Liver (tissue), 3 donors: ENCODE results near the gene PDIA4.

Source experiments
- ATF3 ChIP-seq: IDR thresholded peaks from 2 replicates; pipeline ENCODE4 v1.6.1; 2016; ENCODE audit warnings: antibody characterized with exemption
- CTCF ChIP-seq: fragments of 150-350 bp; IDR thresholded peaks from 2 replicates; pipeline ENCODE4 v1.5.1; 2017; ENCODE audit warnings: improper control_type of control experiment, low read depth, low read length; ENCODE audit not compliant: missing input control
- EGR1 ChIP-seq, 2 donors: IDR thresholded peaks; 2 replicates each; pipeline ENCODE4 v1.6.1; 2016 to 2018; ENCODE audit warnings: antibody characterized with exemption in 2 of 2, low read depth in 2 of 2
- FOXA1 ChIP-seq: IDR thresholded peaks from 2 replicates; pipeline ENCODE4 v1.6.1; 2016; ENCODE audit warnings: antibody characterized with exemption
- GABPA ChIP-seq, 2 donors: IDR thresholded peaks in 1 of 2; conservative IDR thresholded peaks in 1 of 2; 2 replicates each; pipeline ENCODE4 v1.6.1; 2016; ENCODE audit warnings: antibody characterized with exemption in 2 of 2, mild to moderate bottlenecking in 1 of 2, moderate library complexity in 1 of 2
- HNF4G ChIP-seq: IDR thresholded peaks from 2 replicates; pipeline ENCODE4 v1.6.1; 2016; ENCODE audit warnings: antibody characterized with exemption
- JUND ChIP-seq, 2 donors: IDR thresholded peaks; 2 replicates each; pipeline ENCODE4 v1.6.1; 2016; ENCODE audit warnings: antibody characterized with exemption in 2 of 2
- MAX ChIP-seq: IDR thresholded peaks from 2 replicates; pipeline ENCODE4 v1.6.1; 2016; ENCODE audit warnings: antibody characterized with exemption
- RAD21 ChIP-seq, 2 donors: IDR thresholded peaks; 2 replicates each; pipeline ENCODE4 v1.6.1; 2016; ENCODE audit warnings: antibody characterized with exemption in 2 of 2, mild to moderate bottlenecking in 2 of 2
- REST ChIP-seq: IDR thresholded peaks from 2 replicates; pipeline ENCODE4 v1.6.1; 2016; ENCODE audit warnings: antibody characterized with exemption, mild to moderate bottlenecking
- SP1 ChIP-seq: IDR thresholded peaks from 2 replicates; pipeline ENCODE4 v1.6.1; 2018; ENCODE audit warnings: antibody characterized with exemption, mild to moderate bottlenecking
- TAF1 ChIP-seq: conservative IDR thresholded peaks from 2 replicates; pipeline ENCODE4 v1.6.1; 2016; ENCODE audit warnings: antibody characterized with exemption, mild to moderate bottlenecking
- YY1 ChIP-seq: IDR thresholded peaks from 2 replicates; pipeline ENCODE4 v1.6.1; 2016; ENCODE audit warnings: antibody characterized with exemption, mild to moderate bottlenecking
- ZBTB33 ChIP-seq: IDR thresholded peaks from 2 replicates; pipeline ENCODE4 v1.6.1; 2016; ENCODE audit warnings: antibody characterized with exemption
- donor health status: healthy.
- donor health status: healthy.

DNA sequence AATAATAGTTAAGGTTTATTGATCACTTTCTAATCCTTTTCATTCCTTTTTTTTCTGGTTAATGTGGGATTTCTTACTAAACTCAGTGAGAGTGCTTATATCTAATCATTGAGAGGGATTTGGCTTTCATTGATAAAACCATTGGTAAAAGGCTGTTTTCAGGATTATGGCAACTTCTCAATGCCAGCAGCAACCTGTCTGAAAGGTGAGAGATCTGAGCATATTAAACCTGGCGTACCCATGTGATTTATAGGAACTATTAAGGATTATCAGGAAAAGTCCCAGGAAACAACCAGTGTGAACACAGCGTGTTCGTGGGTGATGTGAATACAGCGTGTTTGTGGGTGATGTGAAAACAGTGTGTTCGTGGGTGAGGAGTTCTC, 65.9 kb downstream of the PDIA4 start:
- no peak for TF ChIP-seq REST
- no peak for TF ChIP-seq SP1
- no peak for TF ChIP-seq CTCF
- TF ChIP-seq ATF3: no peak
- TF ChIP-seq MAX: no peak
- TF ChIP-seq EGR1 (IDR thresholded peaks at IDR 0.05; ENCODE audit: low read depth in 2 of 2): no peak
- TF ChIP-seq FOXA1: no peak
- TF ChIP-seq ZBTB33: no peak
- no peak for TF ChIP-seq TAF1
- TF ChIP-seq RAD21 (IDR thresholded peaks at IDR 0.05): no peak
- no peak for TF ChIP-seq GABPA (IDR thresholded peaks at IDR 0.05 in 1 of 2, conservative IDR thresholded peaks at IDR 0.05 in 1 of 2)
- no peak for TF ChIP-seq JUND (IDR thresholded peaks at IDR 0.05)
- TF ChIP-seq YY1: no peak
- no peak for TF ChIP-seq HNF4G
